GM12878 (cell line): ENCODE data around the gene FOXD2. TPM values are rescaled to one million over a fixed set of nuclear protein-coding genes. Genes with fewer than 3 reads are reported as not detected.

ENCODE experiments used
- IRF5 ChIP-seq: fragments of 450-650 bp; IDR thresholded peaks from 2 replicates; pipeline ENCODE4 v1.6.1; 2017; ENCODE audit warnings: borderline replicate concordance
- KLF5 ChIP-seq: fragments of 450-650 bp; IDR thresholded peaks from 2 replicates; pipeline ENCODE4 v1.6.1; 2014; ENCODE audit warnings: mild to moderate bottlenecking; ENCODE audit not compliant: partially characterized antibody
- REST ChIP-seq: IDR thresholded peaks from 2 replicates; pipeline ENCODE4 v1.6.1; 2012; ENCODE audit warnings: mild to moderate bottlenecking, low read depth, low read length
- ZBTB11 ChIP-seq: fragments of 450-650 bp; formaldehyde crosslinking; IDR thresholded peaks from 2 replicates; pipeline ENCODE4 v1.5.0; 2022; ENCODE audit warnings: mild to moderate bottlenecking, missing genetic modification characterization
- polyA plus RNA-seq, 11 experiments: library from polyadenylated mRNA; depleted of rRNA in 4 of 11; unstranded in 6 of 11; stranded (reverse) in 5 of 11; fragments of >200 nt; fragmentation: Nextera tagmentation in 4 of 11; fragmentation: Illumina TruSeq in 1 of 11; extraction: Ambion mirVana in 4 of 11; extraction: Trizol in 1 of 11; gene quantifications; 1 replicate in 1 of 11; 2 replicates in 10 of 11; pipeline versions ENCODE4 v1.2.1 to v1.2.3, GENCODE V29; 2011 to 2016; ENCODE audit warnings: inconsistent platforms in 2 of 11, missing spikeins in 2 of 11, low read depth in 1 of 11
- total RNA-seq, 4 experiments: library from RNA; depleted of rRNA in 3 of 4; stranded (reverse); fragments of >200 nt in 3 of 4; fragmentation: Illumina TruSeq in 1 of 4; extraction: Trizol in 1 of 4; gene quantifications; 2 replicates each; pipeline versions ENCODE4 v1.2.1 to v1.2.3, GENCODE V29; 2013 to 2021

The FOXD2 gene
- total and polyA plus RNA-seq, 10 of the 15 experiments (the other 5 are each of a cell fraction or from before 2014, with no cell fraction given): under 0.01 to 0.27 (median 0.04) TPM; not detected in 1

- no peak for TF ChIP-seq ZBTB11
- TF ChIP-seq IRF5: no peak
- TF ChIP-seq KLF5: no peak
- no peak for TF ChIP-seq REST
These were observed 44.1 kb downstream of the FOXD2 start (continued) for GRCh38 chr1:47481936-47482335.
